ENCODE results near the gene PIEZO1.
A peak's percentile ranks its signal among the peaks of the same experiment; 100 is the strongest.

Gene PIEZO1

GRCh38 chr16:88681084-88681680 is 103.8 kb downstream of the PIEZO1 start:
- H3K9me3 ChIP-seq (ENCODE audit: control insufficient read depth, insufficient read depth, low read length), result no peaks in the 10 kb centered on the region
- TF ChIP-seq CTCF (IDR thresholded peaks at IDR 0.05; ENCODE audit: low read depth, low read length, poor library complexity, severe bottlenecking) (peak; percentile 84), EZH2phosphoT487 (IDR thresholded peaks at IDR 0.05; ENCODE audit: borderline replicate concordance, low read length) (no peak)
- H3K79me2 ChIP-seq (ENCODE audit: control insufficient read depth, low read length), result no peaks in the 10 kb centered on the region
- H3K27ac ChIP-seq (ENCODE audit: low read depth, low read length), result peak overlapping the region; percentile 89
- H3F3A ChIP-seq (ENCODE audit: control insufficient read depth, insufficient read depth), result peaks cover 16% of the 10 kb centered on the region
- H4K20me1 ChIP-seq (ENCODE audit: control insufficient read depth, insufficient read depth, low read depth, low read length), result no peaks in the 10 kb centered on the region
- H3K9me2 ChIP-seq (replicated peaks; ENCODE audit: control insufficient read depth, low read length), result no peaks in the 10 kb centered on the region
- peak overlapping the region; percentile 76 for H3K4me2 ChIP-seq (ENCODE audit: low read length)
- peaks cover 5% of the 10 kb centered on the region for H3K36me3 ChIP-seq (ENCODE audit: control insufficient read depth, low read length)
- peak overlapping the region; percentile 66 for H3K4me3 ChIP-seq (ENCODE audit: low read length)
- H3K4me1 ChIP-seq (ENCODE audit: control insufficient read depth, low read length), result peaks cover 52% of the 10 kb centered on the region
- no peaks in the 10 kb centered on the region for H3K27me3 ChIP-seq (ENCODE audit: control insufficient read depth, low read length)

GRCh38 chr16:88680554-88681083 is 104.4 kb downstream of the PIEZO1 start:
- H3K9me3 ChIP-seq (ENCODE audit: control insufficient read depth, insufficient read depth, low read length), result no peaks in the 10 kb centered on the region
- no peaks in the 10 kb centered on the region for H3K79me2 ChIP-seq (ENCODE audit: control insufficient read depth, low read length)
- H3K9me2 ChIP-seq (replicated peaks; ENCODE audit: control insufficient read depth, low read length), result no peaks in the 10 kb centered on the region
- peaks cover 47% of the 10 kb centered on the region for H3K4me1 ChIP-seq (ENCODE audit: control insufficient read depth, low read length)
- H4K20me1 ChIP-seq (ENCODE audit: control insufficient read depth, insufficient read depth, low read depth, low read length), result no peaks in the 10 kb centered on the region
- TF ChIP-seq EZH2phosphoT487 (IDR thresholded peaks at IDR 0.05; ENCODE audit: borderline replicate concordance, low read length) (no peak), CTCF (IDR thresholded peaks at IDR 0.05; ENCODE audit: low read depth, low read length, poor library complexity, severe bottlenecking) (no peak)
- peak overlapping the region; percentile 76 for H3K4me2 ChIP-seq (ENCODE audit: low read length)
- peaks cover 16% of the 10 kb centered on the region for H3F3A ChIP-seq (ENCODE audit: control insufficient read depth, insufficient read depth)
- peaks cover 5% of the 10 kb centered on the region for H3K36me3 ChIP-seq (ENCODE audit: control insufficient read depth, low read length)
- H3K4me3 ChIP-seq (ENCODE audit: low read length), result peak overlapping the region; percentile 66
- peak overlapping the region; percentile 89 for H3K27ac ChIP-seq (ENCODE audit: low read depth, low read length)
- H3K27me3 ChIP-seq (ENCODE audit: control insufficient read depth, low read length), result no peaks in the 10 kb centered on the region

GRCh38 chr16:88678224-88678979 is 106.6 kb downstream of the PIEZO1 start:
- H3K4me1 ChIP-seq (ENCODE audit: control insufficient read depth, low read length), result peaks cover 28% of the 10 kb centered on the region
- no peaks in the 10 kb centered on the region for H3K9me3 ChIP-seq (ENCODE audit: control insufficient read depth, insufficient read depth, low read length)
- no peak overlapping the region for H3K27ac ChIP-seq (ENCODE audit: low read depth, low read length)
- H3K4me2 ChIP-seq (ENCODE audit: low read length), result no peak overlapping the region
- TF ChIP-seq EZH2phosphoT487 (IDR thresholded peaks at IDR 0.05; ENCODE audit: borderline replicate concordance, low read length), result no peak
- no peak for TF ChIP-seq CTCF (IDR thresholded peaks at IDR 0.05; ENCODE audit: low read depth, low read length, poor library complexity, severe bottlenecking)
- H3K27me3 ChIP-seq (ENCODE audit: control insufficient read depth, low read length), result no peaks in the 10 kb centered on the region
- peaks cover 14% of the 10 kb centered on the region for H3F3A ChIP-seq (ENCODE audit: control insufficient read depth, insufficient read depth)
- no peak overlapping the region for H3K4me3 ChIP-seq (ENCODE audit: low read length)
- H3K9me2 ChIP-seq (replicated peaks; ENCODE audit: control insufficient read depth, low read length), result no peaks in the 10 kb centered on the region
- peaks cover 14% of the 10 kb centered on the region for H3K36me3 ChIP-seq (ENCODE audit: control insufficient read depth, low read length)
- H4K20me1 ChIP-seq (ENCODE audit: control insufficient read depth, insufficient read depth, low read depth, low read length), result no peaks in the 10 kb centered on the region
- no peaks in the 10 kb centered on the region for H3K79me2 ChIP-seq (ENCODE audit: control insufficient read depth, low read length)

All from DOHH2 (cell line).